T-cell (primary cell): ENCODE measurements around the gene GASK1A. TPM values are rescaled to one million over a fixed set of nuclear protein-coding genes. Genes with fewer than 3 reads are reported as not detected.

Source experiments
- ATAC-seq, 4 experiments: fragments of 200-7000 bp in 3 of 4; fragments of 150-1000 bp in 1 of 4; cut with Tn5 transposase; replicated peaks in 1 of 4; 1 replicate in 3 of 4; 2 replicates in 1 of 4; pipeline ENCODE4 v1.10.0; 2021; ENCODE audit warnings: moderate library complexity in 3 of 4, mild to moderate bottlenecking in 2 of 4, moderate number of reproducible peaks in 1 of 4
- CTCF ChIA-PET, 2 donors: fragments of 300-600 bp; sonication (Branson Sonifier 250); formaldehyde crosslinking; loops; one replicate each; lab custom pipeline; 2022; ENCODE audit warnings: antibody characterized with exemption in 2 of 2; lab: Charles Lee
- POLR2A ChIA-PET, 2 donors: fragments of 300-600 bp; sonication (Branson Sonifier 250); formaldehyde crosslinking; loops; one replicate each; lab custom pipeline; 2022; ENCODE audit warnings: antibody characterized with exemption in 2 of 2; lab: Charles Lee
- DNase-seq, 35 experiments: peaks; one replicate each; pipeline versions ENCODE4 v3.0.0 to v3.0.0-alpha.2; 2013 to 2023
- H3K27ac ChIP-seq: one replicate; pipeline ENCODE4 v1.5.1; 2013; ENCODE audit warnings: low read length
- H3K27me3 ChIP-seq, 2 experiments: replicated peaks in 1 of 2; 1 replicate in 1 of 2; 2 replicates in 1 of 2; pipeline versions ENCODE4 v1.6.1 to v1.7.0; 2013; ENCODE audit warnings: low read length in 1 of 2, mixed read lengths in 1 of 2; ENCODE audit not compliant: control insufficient read depth in 2 of 2, insufficient read depth in 2 of 2; ENCODE audit errors: extremely low read depth in 1 of 2
- H3K36me3 ChIP-seq, 2 donors: 1 replicate in 1 of 2; 2 replicates in 1 of 2; pipeline versions ENCODE4 v1.6.1 to v1.7.0; 2013; ENCODE audit warnings: low read length in 1 of 2; ENCODE audit not compliant: control insufficient read depth in 2 of 2, insufficient read depth in 1 of 2; ENCODE audit errors: extremely low read depth in 1 of 2
- H3K4me1 ChIP-seq, 2 experiments: 1 replicate in 1 of 2; 2 replicates in 1 of 2; pipeline versions ENCODE4 v1.6.1 to v1.7.0; 2013; ENCODE audit warnings: low read length in 2 of 2, mixed read lengths in 1 of 2; ENCODE audit not compliant: insufficient read depth in 2 of 2, control insufficient read depth in 1 of 2; ENCODE audit errors: extremely low read depth in 1 of 2
- H3K4me3 ChIP-seq, 2 donors: 1 replicate in 1 of 2; 2 replicates in 1 of 2; pipeline versions ENCODE4 v1.5.1 to v1.7.0; 2013; ENCODE audit warnings: mild to moderate bottlenecking in 2 of 2, low read length in 1 of 2, moderate library complexity in 1 of 2; ENCODE audit not compliant: control insufficient read depth in 1 of 2; ENCODE audit errors: extremely low read depth in 1 of 2
- H3K9me3 ChIP-seq: 2 replicates; pipeline ENCODE4 v1.7.0; 2013
- H3K27ac Mint-ChIP-seq, 2 donors: one replicate each; pipeline ENCODE4 v1.8.0; 2020 to 2021; ENCODE audit warnings: mild to moderate bottlenecking in 2 of 2, mixed read lengths in 2 of 2
- H3K27me3 Mint-ChIP-seq, 2 donors: one replicate each; pipeline ENCODE4 v1.8.0; 2021 to 2022; ENCODE audit warnings: mixed read lengths in 2 of 2
- H3K36me3 Mint-ChIP-seq: one replicate; pipeline ENCODE4 v1.8.0; 2021; ENCODE audit warnings: mixed read lengths
- H3K4me1 Mint-ChIP-seq, 3 donors: one replicate each; pipeline ENCODE4 v1.8.0; 2020 to 2022; ENCODE audit warnings: mixed read lengths in 3 of 3, mild to moderate bottlenecking in 1 of 3
- H3K4me3 Mint-ChIP-seq, 3 donors: one replicate each; pipeline ENCODE4 v1.8.0; 2020 to 2022; ENCODE audit warnings: mild to moderate bottlenecking in 3 of 3, mixed read lengths in 3 of 3, moderate library complexity in 3 of 3
- H3K9me3 Mint-ChIP-seq, 3 donors: one replicate each; pipeline ENCODE4 v1.8.0; 2020 to 2022; ENCODE audit warnings: mixed read lengths in 3 of 3
- WGBS: methylation state at CpG from one replicate; pipeline ENCODE4 v1.1.5; 2013; ENCODE audit warnings: missing lambda C conversion rate; ENCODE audit not compliant: insufficient coverage; 5-methylcytosine and 5-hydroxymethylcytosine counted together
- total RNA-seq, 35 experiments: library from RNA in 6 of 35; stranded (reverse) in 6 of 35; fragments of 120-200 nt in 1 of 35; gene quantifications; one replicate each; pipeline versions ENCODE4 v1.2.1 to v1.2.4 and lab custom pipeline; 2013 to 2026

GASK1A gene
- under 1 TPM in 4 of 5 donors, not detected in 1; 0.10 to 0.49 (median 0.17) TPM for total RNA-seq
- 0.26 TPM for total RNA-seq (2013)
- 0 to 0.35 (median 0.07) reads per million in 29 experiments for total RNA-seq (lab: John Stamatoyannopoulos, UW)

DNA sequence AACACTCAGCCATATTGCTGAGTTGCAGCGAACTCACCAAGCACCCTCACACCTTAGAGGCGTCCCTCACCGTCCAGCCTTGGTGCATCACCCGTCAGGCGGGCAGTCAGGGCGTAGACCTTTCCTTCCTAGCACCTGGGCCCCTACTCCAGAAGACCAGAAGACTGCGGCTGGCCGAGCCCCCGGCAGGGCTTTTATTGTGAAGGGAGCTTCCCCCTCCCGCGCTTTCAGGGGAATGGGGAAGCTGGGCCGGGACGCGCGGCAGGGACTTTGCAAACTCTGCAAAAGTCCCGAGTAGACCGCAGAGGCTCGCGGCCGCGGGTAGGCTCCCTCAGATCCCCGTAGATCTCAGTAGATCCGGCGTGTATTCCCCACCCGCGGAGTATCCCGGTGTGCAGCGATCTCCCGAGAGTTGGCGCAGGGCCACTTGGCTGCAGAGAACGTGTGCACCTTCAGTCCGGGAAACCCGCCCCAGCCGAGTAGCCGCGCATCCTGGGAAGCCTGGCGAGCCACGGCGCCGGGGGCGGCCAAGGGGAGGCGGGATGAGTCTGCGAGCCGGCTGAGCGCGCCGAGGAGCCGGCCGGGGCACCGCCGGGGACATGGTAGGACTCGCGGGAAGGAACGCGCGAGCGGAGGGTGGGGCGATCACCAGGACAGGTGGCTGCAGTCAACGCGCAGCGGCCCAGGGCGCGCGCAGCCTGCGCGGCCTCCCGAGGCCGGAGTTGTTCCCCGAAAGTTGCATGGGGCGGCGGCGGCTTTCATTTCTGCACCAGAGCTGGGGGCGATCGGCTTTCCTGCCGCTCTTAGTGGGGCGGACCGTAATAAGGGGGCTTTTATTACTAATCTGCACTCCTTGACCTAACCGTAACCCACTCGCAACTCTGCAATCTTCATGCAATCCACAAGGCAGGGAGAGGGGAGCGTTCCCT lies at the start of gene GASK1A:
GASK1A (plus strand) TSS at position 268 of the 929 bp plus-strand sequence; CDS start at position 600, 332 bp downstream.
- DNase-seq: peak in 17 of 35 experiments; percentile 1 to 27 (median 15)
- peaks cover 6 to 10% (median 8%) of the 10 kb centered on the region in 3 donors for H3K4me1 Mint-ChIP-seq
- CTCF ChIA-PET: interaction anchor here in 1 of 2 donors (0.7 to 0.8 kb wide), 2 partner anchors 790 to 1242 kb away, joined by 3 read pairs; no protein-coding TSS in a partner anchor

GRCh38 chr3:42934111-42934510 lies 45.0 kb upstream of the GASK1A start:
- Mint-ChIP-seq H3K9me3 (peaks cover 0 to 6% (median 0%) of the 10 kb centered on the region in 3 donors), H3K27ac (no peak overlapping the region), H3K27me3 (no peaks in the 10 kb centered on the region), H3K4me3 (no peak overlapping the region), H3K4me1 (peaks cover 30 to 33% (median 32%) of the 10 kb centered on the region in 3 donors), H3K36me3 (no peaks in the 10 kb centered on the region)
- Histone ChIP-seq H3K36me3 (no peaks in the 10 kb centered on the region), H3K27ac (no peak overlapping the region), H3K4me1 (peaks cover 12 to 15% of the 10 kb centered on the region in 2 experiments), H3K4me3 (no peak overlapping the region), H3K9me3 (no peaks in the 10 kb centered on the region), H3K27me3 (peaks cover 0 to 7% of the 10 kb centered on the region in 2 experiments)
- DNase-seq (no peak), ATAC-seq (no peak)
- CTCF ChIA-PET: interaction anchor here in 1 of 2 donors (0.6 kb wide), 1 partner anchor 511 kb away, joined by 5 read pairs; no protein-coding TSS in a partner anchor
- WGBS: no CpG with 5 or more reads among the region's 5 CpGs
- POLR2A ChIA-PET: no interaction called here

More for the DNA sequence above, at the start of gene GASK1A:
- H3K4me3 Mint-ChIP-seq: peak within 1 kb of the TSS; percentile 69 to 77 (median 75)
- Histone ChIP-seq H3K4me3 (peak within 1 kb of the TSS; percentile 43 to 81), H3K4me1 (peaks cover 0 to 10% of the 10 kb centered on the region in 2 experiments), H3K27ac (no peak within 1 kb of the TSS), H3K9me3 (no peaks in the 10 kb centered on the region), H3K27me3 (peaks cover 0 to 45% of the 10 kb centered on the region in 2 experiments), H3K36me3 (no peaks in the 10 kb centered on the region)
- WGBS: 1% methylated on average over 68 of the region's 80 CpGs
- peaks cover 18 to 40% of the 10 kb centered on the region in 2 donors for H3K27me3 Mint-ChIP-seq
- no peaks in the 10 kb centered on the region for H3K36me3 Mint-ChIP-seq
- POLR2A ChIA-PET: interaction anchor here (0.5 to 0.6 kb wide), 2 partner anchors 91 to 1112 kb away, joined by 3 to 4 read pairs; no protein-coding TSS in a partner anchor
- peaks cover 5 to 16% (median 10%) of the 10 kb centered on the region in 3 donors for H3K9me3 Mint-ChIP-seq
- peak within 1 kb of the TSS in 1 of 2 donors; percentile 13 for H3K27ac Mint-ChIP-seq
- peak; percentile 27 to 68 (median 66) for ATAC-seq

DNA sequence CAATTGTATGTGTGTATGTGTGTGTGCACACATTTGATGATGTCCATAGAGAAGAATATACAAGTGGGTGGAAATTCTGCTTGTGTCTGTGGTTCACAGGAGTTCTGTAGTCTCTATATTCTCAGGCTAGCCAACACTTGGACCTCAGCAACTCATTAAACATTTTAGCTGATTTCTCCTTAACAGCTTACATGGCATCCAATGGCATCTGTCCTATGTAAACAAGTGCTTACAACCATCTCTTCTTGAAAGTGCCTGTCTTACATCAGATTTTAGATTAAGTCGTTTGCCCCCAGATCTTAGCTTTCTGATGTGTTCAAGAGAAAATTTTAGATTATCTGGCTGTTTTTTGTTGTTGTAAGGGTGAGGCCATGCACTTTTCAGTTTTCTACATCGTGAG lies 44.2 kb upstream of the GASK1A start:
- ATAC-seq (no peak), DNase-seq (no peak)
- H3K36me3 ChIP-seq: no peaks in the 10 kb centered on the region
- WGBS: no CpG with 5 or more reads among the region's 2 CpGs
- peaks cover 30 to 33% (median 32%) of the 10 kb centered on the region in 3 donors for H3K4me1 Mint-ChIP-seq
- POLR2A ChIA-PET: no interaction called here
- H3K27ac Mint-ChIP-seq: peak overlapping the region; percentile 21 to 75
- H3K36me3 Mint-ChIP-seq: no peaks in the 10 kb centered on the region
- H3K9me3 ChIP-seq: no peaks in the 10 kb centered on the region
- peaks cover 0 to 7% of the 10 kb centered on the region in 2 experiments for H3K27me3 ChIP-seq
- no peak overlapping the region for H3K27ac ChIP-seq
- peak overlapping the region in 1 of 3 donors; percentile 61 for H3K4me3 Mint-ChIP-seq
- CTCF ChIA-PET: interaction anchor here in 1 of 2 donors (0.5 to 0.6 kb wide), 2 partner anchors 27 to 95 kb away, joined by 3 read pairs; no protein-coding TSS in a partner anchor
- H3K9me3 Mint-ChIP-seq: peaks cover 0 to 6% (median 0%) of the 10 kb centered on the region in 3 donors
- H3K27me3 Mint-ChIP-seq: no peaks in the 10 kb centered on the region
- no peak overlapping the region for H3K4me3 ChIP-seq
- peaks cover 12 to 15% of the 10 kb centered on the region in 2 experiments for H3K4me1 ChIP-seq

DNA sequence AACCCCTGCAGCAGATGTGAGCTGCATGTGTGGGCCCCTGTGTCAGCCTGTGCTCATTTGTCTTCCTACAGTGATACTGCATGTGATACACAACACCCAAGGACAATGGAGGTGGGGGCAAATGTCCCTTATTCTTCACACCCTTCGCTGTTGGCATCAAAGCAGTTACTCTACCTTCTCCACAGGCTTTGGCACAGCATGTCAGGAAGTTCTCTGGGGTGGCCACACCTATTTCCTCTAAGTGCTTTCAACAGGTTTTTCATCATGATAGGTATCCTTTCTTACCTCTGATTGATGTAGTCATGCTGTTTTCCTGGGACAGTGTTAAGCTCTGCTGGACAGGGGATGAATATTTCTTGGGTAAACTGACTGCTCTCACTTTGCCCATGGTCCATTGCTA lies 43.6 kb upstream of the GASK1A start:
- Mint-ChIP-seq H3K27me3 (no peaks in the 10 kb centered on the region), H3K27ac (peak overlapping the region; percentile 40 to 58), H3K36me3 (no peaks in the 10 kb centered on the region), H3K4me3 (peak overlapping the region in 1 of 3 donors; percentile 61), H3K4me1 (peaks cover 30 to 33% (median 32%) of the 10 kb centered on the region in 3 donors), H3K9me3 (peaks cover 0 to 6% (median 0%) of the 10 kb centered on the region in 3 donors)
- H3K4me3 ChIP-seq: peak overlapping the region in 1 of 2 donors; percentile 1
- no CpG with 5 or more reads among the region's 1 CpG for WGBS
- no peaks in the 10 kb centered on the region for H3K9me3 ChIP-seq
- POLR2A ChIA-PET: interaction anchor here in 1 of 2 donors (0.7 kb wide), 1 partner anchor 17 kb away, joined by 3 read pairs; no protein-coding TSS in a partner anchor
- CTCF ChIA-PET: no interaction called here
- no peaks in the 10 kb centered on the region for H3K36me3 ChIP-seq
- DNase-seq (peak in 20 of 35 experiments; percentile 1 to 39 (median 5)), ATAC-seq (peak; percentile 69 to 96 (median 88))
- peaks cover 12 to 15% of the 10 kb centered on the region in 2 experiments for H3K4me1 ChIP-seq
- H3K27ac ChIP-seq: no peak overlapping the region
- H3K27me3 ChIP-seq: peaks cover 0 to 7% of the 10 kb centered on the region in 2 experiments

- peak overlapping the region in 1 of 3 donors; percentile 61 for H3K4me3 Mint-ChIP-seq
- Histone ChIP-seq H3K9me3 (no peaks in the 10 kb centered on the region), H3K36me3 (no peaks in the 10 kb centered on the region), H3K27me3 (peaks cover 0 to 7% of the 10 kb centered on the region in 2 experiments), H3K27ac (no peak overlapping the region), H3K4me1 (peaks cover 12 to 15% of the 10 kb centered on the region in 2 experiments), H3K4me3 (peak overlapping the region in 1 of 2 donors; percentile 19)
- H3K27ac Mint-ChIP-seq: peak overlapping the region in 1 of 2 donors; percentile 60
- POLR2A ChIA-PET: interaction anchor here in 1 of 2 donors (0.7 kb wide), 1 partner anchor 18 kb away, joined by 3 read pairs; no protein-coding TSS in a partner anchor
- ATAC-seq: no peak
- peaks cover 30 to 33% (median 32%) of the 10 kb centered on the region in 3 donors for H3K4me1 Mint-ChIP-seq
- WGBS: 83% methylated on average over 41 of the region's 43 CpGs
- no peaks in the 10 kb centered on the region for H3K27me3 Mint-ChIP-seq
- no peaks in the 10 kb centered on the region for H3K36me3 Mint-ChIP-seq
- no peak for DNase-seq
- H3K9me3 Mint-ChIP-seq: peaks cover 0 to 6% (median 0%) of the 10 kb centered on the region in 3 donors
- CTCF ChIA-PET: interaction anchor here in 1 of 2 donors (0.6 kb wide), 1 partner anchor 305 kb away, joined by 3 read pairs; no protein-coding TSS in a partner anchor
These were observed 42.7 kb upstream of the GASK1A start for GRCh38 chr3:42936157-42936981.
